ENCODE measurements around the gene SMG5. TPM values are rescaled to one million over a fixed set of nuclear protein-coding genes. Genes with fewer than 3 reads are reported as not detected.

The SMG5 gene
- total RNA-seq, 1 donor from 2014 or later, result 114 TPM

DNA sequence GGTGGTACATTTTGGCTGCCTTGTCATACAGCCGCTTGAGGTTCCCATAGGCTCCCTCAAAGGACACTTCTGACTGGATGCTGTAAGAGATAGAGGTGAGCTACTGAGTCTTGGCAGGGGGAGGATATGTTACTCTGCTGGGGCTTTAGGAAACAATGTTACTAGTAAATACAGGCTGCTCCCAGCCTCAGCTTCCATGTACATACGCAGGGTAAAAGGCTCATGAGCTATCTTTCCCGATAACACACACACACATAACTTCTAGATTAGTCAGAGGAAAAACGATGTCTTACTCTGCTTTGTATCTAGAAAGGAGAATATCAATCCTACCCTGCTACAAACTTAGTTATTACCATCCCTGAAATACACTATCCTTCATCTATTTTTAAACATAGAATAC, 14.3 kb downstream of the SMG5 start:
- Mint-ChIP-seq H3K27me3 (no peaks in the 10 kb centered on the region), H3K27ac (no peak overlapping the region), H3K4me3 (ENCODE audit: low read depth) (no peak overlapping the region), H3K9me3 (ENCODE audit: low read depth) (no peaks in the 10 kb centered on the region), H3K4me1 (ENCODE audit: low read depth) (no peaks in the 10 kb centered on the region), H3K36me3 (ENCODE audit: insufficient read depth) (peaks cover 38% of the 10 kb centered on the region)
- TF ChIP-seq, protein P1, sequence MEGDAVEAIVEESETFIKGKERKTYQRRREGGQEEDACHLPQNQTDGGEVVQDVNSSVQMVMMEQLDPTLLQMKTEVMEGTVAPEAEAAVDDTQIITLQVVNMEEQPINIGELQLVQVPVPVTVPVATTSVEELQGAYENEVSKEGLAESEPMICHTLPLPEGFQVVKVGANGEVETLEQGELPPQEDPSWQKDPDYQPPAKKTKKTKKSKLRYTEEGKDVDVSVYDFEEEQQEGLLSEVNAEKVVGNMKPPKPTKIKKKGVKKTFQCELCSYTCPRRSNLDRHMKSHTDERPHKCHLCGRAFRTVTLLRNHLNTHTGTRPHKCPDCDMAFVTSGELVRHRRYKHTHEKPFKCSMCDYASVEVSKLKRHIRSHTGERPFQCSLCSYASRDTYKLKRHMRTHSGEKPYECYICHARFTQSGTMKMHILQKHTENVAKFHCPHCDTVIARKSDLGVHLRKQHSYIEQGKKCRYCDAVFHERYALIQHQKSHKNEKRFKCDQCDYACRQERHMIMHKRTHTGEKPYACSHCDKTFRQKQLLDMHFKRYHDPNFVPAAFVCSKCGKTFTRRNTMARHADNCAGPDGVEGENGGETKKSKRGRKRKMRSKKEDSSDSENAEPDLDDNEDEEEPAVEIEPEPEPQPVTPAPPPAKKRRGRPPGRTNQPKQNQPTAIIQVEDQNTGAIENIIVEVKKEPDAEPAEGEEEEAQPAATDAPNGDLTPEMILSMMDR (IDR thresholded peaks at IDR 0.05; ENCODE audit: unreplicated experiment), result no peak
- no peak for DNase-seq (ENCODE audit: low spot score, unreplicated experiment)

DNA sequence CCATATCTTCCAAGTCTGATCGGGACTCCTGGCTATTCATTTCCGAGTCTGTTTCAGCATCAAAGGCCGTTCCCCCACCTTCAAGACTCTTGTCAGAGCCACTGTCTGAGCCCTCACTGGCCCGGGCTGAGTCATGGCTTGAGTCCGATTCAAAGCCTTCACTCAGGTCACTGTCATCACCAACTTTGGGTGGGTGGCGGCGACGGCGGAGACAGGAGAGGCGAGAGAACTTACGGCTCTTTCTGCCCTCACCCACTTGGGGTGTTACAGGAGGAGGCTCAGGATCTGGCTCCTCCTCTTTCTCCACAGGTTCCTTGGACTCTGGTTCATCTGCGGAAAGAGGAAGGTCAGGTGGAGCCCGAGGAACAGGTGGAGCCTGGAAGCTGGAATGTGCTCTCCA, 16.6 kb downstream of the SMG5 start:
- Mint-ChIP-seq H3K36me3 (ENCODE audit: insufficient read depth) (peaks cover 41% of the 10 kb centered on the region), H3K9me3 (ENCODE audit: low read depth) (no peaks in the 10 kb centered on the region), H3K4me3 (ENCODE audit: low read depth) (no peak overlapping the region), H3K27ac (no peak overlapping the region), H3K27me3 (no peaks in the 10 kb centered on the region), H3K4me1 (ENCODE audit: low read depth) (no peaks in the 10 kb centered on the region)
- TF ChIP-seq, protein P1 (IDR thresholded peaks at IDR 0.05; ENCODE audit: unreplicated experiment), result no peak
- no peak for DNase-seq (ENCODE audit: low spot score, unreplicated experiment)

- H3K27ac Mint-ChIP-seq, result no peak overlapping the region
- TF ChIP-seq, protein P1 (IDR thresholded peaks at IDR 0.05; ENCODE audit: unreplicated experiment), result no peak
- H3K4me3 Mint-ChIP-seq (ENCODE audit: low read depth), result no peak overlapping the region
- H3K36me3 Mint-ChIP-seq (ENCODE audit: insufficient read depth), result peaks cover 47% of the 10 kb centered on the region
- no peak for DNase-seq (ENCODE audit: low spot score, unreplicated experiment)
- H3K9me3 Mint-ChIP-seq (ENCODE audit: low read depth), result no peaks in the 10 kb centered on the region
- H3K4me1 Mint-ChIP-seq (ENCODE audit: low read depth), result no peaks in the 10 kb centered on the region
- no peaks in the 10 kb centered on the region for H3K27me3 Mint-ChIP-seq
Observed at GRCh38 chr1:156263288-156263655, 19.4 kb downstream of the SMG5 start.

DNA sequence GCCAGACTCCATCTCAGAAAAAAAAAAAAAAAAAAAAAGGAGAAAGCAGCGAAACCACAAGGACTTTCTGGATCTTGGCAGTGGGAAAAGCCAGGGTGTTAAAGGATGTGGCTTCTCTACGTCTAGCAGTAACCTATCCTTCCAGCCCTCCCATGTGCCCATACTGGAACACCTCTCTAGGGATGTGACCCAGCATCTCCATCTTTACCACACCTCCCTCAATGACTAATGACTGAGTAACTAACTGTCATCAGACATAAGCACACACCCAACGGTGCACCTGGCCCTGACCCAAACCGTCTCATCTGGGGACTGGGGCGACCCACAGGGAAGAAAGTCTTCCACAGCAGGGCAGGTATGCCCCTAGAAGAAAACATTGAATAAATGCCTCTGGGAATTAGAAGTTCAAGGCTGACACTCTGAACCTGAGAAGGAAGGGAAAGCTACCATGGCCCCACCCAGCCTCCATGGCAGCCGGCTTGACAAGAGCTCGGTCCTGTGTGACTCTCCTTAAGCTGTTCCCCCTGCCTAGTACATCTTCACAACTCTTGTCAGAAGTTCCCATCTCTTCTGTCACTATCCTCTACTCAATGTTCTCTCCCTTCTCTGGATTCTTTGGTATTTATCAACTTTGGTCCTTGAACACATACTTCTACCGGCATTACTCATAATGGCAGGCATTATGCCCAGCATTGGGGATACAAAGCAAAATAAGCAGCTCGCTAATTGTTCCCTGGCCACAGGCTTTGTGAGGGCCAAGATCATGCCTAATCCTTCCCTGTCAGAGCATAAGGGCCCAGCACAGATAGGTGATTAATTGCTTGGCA, 20.0 kb downstream of the SMG5 start:
- H3K27ac Mint-ChIP-seq, result no peak overlapping the region
- DNase-seq (ENCODE audit: low spot score, unreplicated experiment), result no peak
- no peaks in the 10 kb centered on the region for H3K4me1 Mint-ChIP-seq (ENCODE audit: low read depth)
- TF ChIP-seq, protein P1 (IDR thresholded peaks at IDR 0.05; ENCODE audit: unreplicated experiment), result no peak
- H3K4me3 Mint-ChIP-seq (ENCODE audit: low read depth), result no peak overlapping the region
- peaks cover 45% of the 10 kb centered on the region for H3K36me3 Mint-ChIP-seq (ENCODE audit: insufficient read depth)
- H3K27me3 Mint-ChIP-seq, result no peaks in the 10 kb centered on the region
- no peaks in the 10 kb centered on the region for H3K9me3 Mint-ChIP-seq (ENCODE audit: low read depth)

GRCh38 chr1:156260896-156261295, 21.7 kb downstream of the SMG5 start:
- Mint-ChIP-seq H3K27ac (peak overlapping the region; percentile 5), H3K36me3 (ENCODE audit: insufficient read depth) (peaks cover 39% of the 10 kb centered on the region), H3K9me3 (ENCODE audit: low read depth) (no peaks in the 10 kb centered on the region), H3K27me3 (no peaks in the 10 kb centered on the region), H3K4me3 (ENCODE audit: low read depth) (no peak overlapping the region), H3K4me1 (ENCODE audit: low read depth) (no peaks in the 10 kb centered on the region)
- DNase-seq (ENCODE audit: low spot score, unreplicated experiment), result no peak
- TF ChIP-seq, protein P1 (IDR thresholded peaks at IDR 0.05; ENCODE audit: unreplicated experiment), result no peak
